Sigmoid colon (tissue), 7 donors: ENCODE measurements around the gene CFAP20DC. TPM values are rescaled to one million over a fixed set of nuclear protein-coding genes. Genes with fewer than 3 reads are reported as not detected.

Experiments used
- DNase-seq: peaks from one replicate; pipeline ENCODE4 v3.0.0-alpha.2; 2019
- H3K27ac ChIP-seq, 4 donors: fragments of 200-600 bp; sonication (generic); one replicate each; pipeline ENCODE4 v1.5.1; 2016 to 2019; ENCODE audit warnings: mild to moderate bottlenecking in 1 of 4
- H3K27me3 ChIP-seq, 3 donors: fragments of 200-600 bp; sonication (generic); one replicate each; pipeline ENCODE4 v1.5.1; 2019; ENCODE audit warnings: mild to moderate bottlenecking in 1 of 3
- H3K36me3 ChIP-seq, 4 donors: fragments of 200-600 bp; sonication (generic); one replicate each; pipeline ENCODE4 v1.5.1; 2016 to 2019
- H3K4me1 ChIP-seq, 4 donors: fragments of 200-600 bp; sonication (generic); one replicate each; pipeline ENCODE4 v1.5.1; 2017 to 2019
- H3K4me3 ChIP-seq, 4 donors: fragments of 200-600 bp; sonication (generic); one replicate each; pipeline ENCODE4 v1.5.1; 2017 to 2019; ENCODE audit warnings: mild to moderate bottlenecking in 2 of 4, moderate library complexity in 1 of 4
- H3K9me3 ChIP-seq, 4 donors: fragments of 200-600 bp in 3 of 4; sonication (generic) in 3 of 4; one replicate each; pipeline versions ENCODE4 v1.5.1 to v1.6.1; 2013 to 2019
- EP300 ChIP-seq, 4 donors: sonication (generic); formaldehyde crosslinking; IDR thresholded peaks; one replicate each; pipeline ENCODE4 v1.6.1; 2017; ENCODE audit warnings: antibody characterized with exemption in 4 of 4
- POLR2A ChIP-seq, 2 donors: fragments of 450-650 bp; IDR thresholded peaks; one replicate each; pipeline ENCODE4 v1.6.1; 2016; ENCODE audit warnings: antibody characterized with exemption in 2 of 2, mild to moderate bottlenecking in 2 of 2, moderate library complexity in 2 of 2
- POLR2AphosphoS5 ChIP-seq, 4 donors: sonication (generic); formaldehyde crosslinking; IDR thresholded peaks; one replicate each; pipeline ENCODE4 v1.6.1; 2017; ENCODE audit warnings: antibody characterized with exemption in 4 of 4
- WGBS, 2 donors: extraction: QIAGEN DNeasy Blood & Tissue Kit; methylation state at CpG; one replicate each; pipeline ENCODE4 v1.1.7; 2013; 5-methylcytosine and 5-hydroxymethylcytosine counted together
- intact Hi-C: fragments of 100-400 bp; cut with DNase I; formaldehyde crosslinking; loops from one replicate; pipeline ENCODE4 v1.15.1; 2023
- polyA plus RNA-seq, 3 donors: library from polyadenylated mRNA; stranded (reverse); fragments of 200-250 nt; gene quantifications; one replicate each; pipeline ENCODE4 v1.2.3, GENCODE V29; 2013
- total RNA-seq, 4 donors: library from RNA; depleted of rRNA; stranded (reverse); fragments of >200 nt; gene quantifications; one replicate each; pipeline ENCODE4 v1.1.0, GENCODE V29; 2016
- TF ChIP-seq, protein P1 (sequence below), 4 experiments: fragments of 450-650 bp in 3 of 4; fragments of 200-600 bp in 1 of 4; IDR thresholded peaks; one replicate each; pipeline ENCODE4 v1.5.1; 2016 to 2019; ENCODE audit warnings: antibody characterized with exemption in 4 of 4, mild to moderate bottlenecking in 3 of 4, moderate library complexity in 2 of 4
- donor health status: healthy with polysubstance abuse.
- donor health status: Bipolar disorder and iron deficiency.
- donor health status: healthy.

CFAP20DC gene
- total and polyA plus RNA-seq, 7 donors: under 0.01 to 0.83 (median 0.37) TPM; not detected in 1

DNA sequence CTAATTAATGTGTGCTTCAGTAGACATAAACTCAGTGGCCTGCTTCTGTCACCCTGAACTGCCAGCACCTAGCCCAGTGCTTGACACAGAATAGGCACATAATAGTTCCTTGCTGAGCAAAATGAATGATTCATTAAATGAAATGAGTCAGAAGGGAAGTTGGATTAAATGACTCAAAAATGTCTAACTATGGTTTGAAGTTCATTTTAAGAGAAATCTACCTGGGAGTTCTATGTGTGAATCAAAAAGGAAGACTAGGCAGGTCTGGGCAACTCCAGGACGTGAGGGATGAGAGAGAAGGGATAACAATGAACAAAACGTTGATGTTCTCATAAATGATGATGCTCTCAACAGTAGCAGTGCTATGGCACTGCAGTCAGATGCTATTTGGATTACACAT, 175.0 kb downstream of the CFAP20DC start:
- no peaks in the 10 kb centered on the region for H3K4me1 ChIP-seq
- DNase-seq: no peak
- no peak overlapping the region for H3K4me3 ChIP-seq
- WGBS, 2 donors: 82 to 84% methylated on average over 2 of the region's 2 CpGs
- TF ChIP-seq EP300 (IDR thresholded peaks at IDR 0.05) (no peak), POLR2AphosphoS5 (IDR thresholded peaks at IDR 0.05) (no peak), POLR2A (IDR thresholded peaks at IDR 0.05) (no peak)
- TF ChIP-seq, protein P1, sequence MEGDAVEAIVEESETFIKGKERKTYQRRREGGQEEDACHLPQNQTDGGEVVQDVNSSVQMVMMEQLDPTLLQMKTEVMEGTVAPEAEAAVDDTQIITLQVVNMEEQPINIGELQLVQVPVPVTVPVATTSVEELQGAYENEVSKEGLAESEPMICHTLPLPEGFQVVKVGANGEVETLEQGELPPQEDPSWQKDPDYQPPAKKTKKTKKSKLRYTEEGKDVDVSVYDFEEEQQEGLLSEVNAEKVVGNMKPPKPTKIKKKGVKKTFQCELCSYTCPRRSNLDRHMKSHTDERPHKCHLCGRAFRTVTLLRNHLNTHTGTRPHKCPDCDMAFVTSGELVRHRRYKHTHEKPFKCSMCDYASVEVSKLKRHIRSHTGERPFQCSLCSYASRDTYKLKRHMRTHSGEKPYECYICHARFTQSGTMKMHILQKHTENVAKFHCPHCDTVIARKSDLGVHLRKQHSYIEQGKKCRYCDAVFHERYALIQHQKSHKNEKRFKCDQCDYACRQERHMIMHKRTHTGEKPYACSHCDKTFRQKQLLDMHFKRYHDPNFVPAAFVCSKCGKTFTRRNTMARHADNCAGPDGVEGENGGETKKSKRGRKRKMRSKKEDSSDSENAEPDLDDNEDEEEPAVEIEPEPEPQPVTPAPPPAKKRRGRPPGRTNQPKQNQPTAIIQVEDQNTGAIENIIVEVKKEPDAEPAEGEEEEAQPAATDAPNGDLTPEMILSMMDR (IDR thresholded peaks at IDR 0.05): no peak
- H3K9me3 ChIP-seq: no peaks in the 10 kb centered on the region
- no peak overlapping the region for H3K27ac ChIP-seq
- intact Hi-C loops: no loop called here
- no peaks in the 10 kb centered on the region for H3K27me3 ChIP-seq
- H3K36me3 ChIP-seq: no peaks in the 10 kb centered on the region

- no peak overlapping the region for H3K27ac ChIP-seq
- H3K9me3 ChIP-seq: no peaks in the 10 kb centered on the region
- 80 to 85% methylated on average over 5 of the region's 5 CpGs for WGBS, 2 donors
- no peaks in the 10 kb centered on the region for H3K36me3 ChIP-seq
- no peak overlapping the region for H3K4me3 ChIP-seq
- H3K4me1 ChIP-seq: no peaks in the 10 kb centered on the region
- TF ChIP-seq POLR2A (IDR thresholded peaks at IDR 0.05) (no peak), POLR2AphosphoS5 (IDR thresholded peaks at IDR 0.05) (no peak), EP300 (IDR thresholded peaks at IDR 0.05) (no peak)
- TF ChIP-seq, protein P1 (IDR thresholded peaks at IDR 0.05): no peak
- DNase-seq: no peak
- no peaks in the 10 kb centered on the region for H3K27me3 ChIP-seq
- intact Hi-C loops: no loop called here
These were observed 175.5 kb downstream of the CFAP20DC start for GRCh38 chr3:58874248-58874741.

GRCh38 chr3:58868097-58868779, 181.6 kb downstream of the CFAP20DC start:
- DNase-seq: no peak
- H3K36me3 ChIP-seq: no peaks in the 10 kb centered on the region
- H3K4me3 ChIP-seq: no peak overlapping the region
- no peaks in the 10 kb centered on the region for H3K27me3 ChIP-seq
- intact Hi-C loops: no loop called here
- H3K9me3 ChIP-seq: no peaks in the 10 kb centered on the region
- TF ChIP-seq POLR2AphosphoS5 (IDR thresholded peaks at IDR 0.05): no peak
- no peak for TF ChIP-seq POLR2A (IDR thresholded peaks at IDR 0.05)
- TF ChIP-seq, protein P1 (IDR thresholded peaks at IDR 0.05): no peak
- TF ChIP-seq EP300 (IDR thresholded peaks at IDR 0.05): no peak
- no peaks in the 10 kb centered on the region for H3K4me1 ChIP-seq
- H3K27ac ChIP-seq: no peak overlapping the region
- 60 to 71% methylated on average over 5 of the region's 5 CpGs for WGBS, 2 donors

- no peak for DNase-seq
- Histone ChIP-seq H3K9me3 (no peaks in the 10 kb centered on the region), H3K27ac (no peak overlapping the region), H3K27me3 (no peaks in the 10 kb centered on the region), H3K36me3 (no peaks in the 10 kb centered on the region), H3K4me1 (no peaks in the 10 kb centered on the region), H3K4me3 (no peak overlapping the region)
- WGBS, 2 donors: 85 to 92% methylated on average over 4 of the region's 4 CpGs
- intact Hi-C loops: no loop called here
- no peak for TF ChIP-seq POLR2AphosphoS5 (IDR thresholded peaks at IDR 0.05)
- TF ChIP-seq EP300 (IDR thresholded peaks at IDR 0.05): no peak
- TF ChIP-seq POLR2A (IDR thresholded peaks at IDR 0.05): no peak
- TF ChIP-seq, protein P1 (IDR thresholded peaks at IDR 0.05): no peak
These were observed 182.2 kb downstream of the CFAP20DC start for GRCh38 chr3:58867621-58868020.
